Retinal pigment epithelial cell (primary cell): ENCODE results near the gene PHLDA1.

Experiments
- DNase-seq: peaks from one replicate; pipeline ENCODE4 v3.0.0-alpha.2; 2010; ENCODE audit warnings: low read depth
- H3K4me3 ChIP-seq: 2 replicates; pipeline ENCODE4 v1.5.1; 2011; ENCODE audit warnings: mild to moderate bottlenecking, low read length, control low read depth, moderate library complexity
- TF ChIP-seq, protein P1 (sequence below): conservative IDR thresholded peaks from 2 replicates; pipeline ENCODE4 v1.5.1; 2011; ENCODE audit warnings: low read depth, low read length, control low read depth, inconsistent platforms

PHLDA1 gene

DNA sequence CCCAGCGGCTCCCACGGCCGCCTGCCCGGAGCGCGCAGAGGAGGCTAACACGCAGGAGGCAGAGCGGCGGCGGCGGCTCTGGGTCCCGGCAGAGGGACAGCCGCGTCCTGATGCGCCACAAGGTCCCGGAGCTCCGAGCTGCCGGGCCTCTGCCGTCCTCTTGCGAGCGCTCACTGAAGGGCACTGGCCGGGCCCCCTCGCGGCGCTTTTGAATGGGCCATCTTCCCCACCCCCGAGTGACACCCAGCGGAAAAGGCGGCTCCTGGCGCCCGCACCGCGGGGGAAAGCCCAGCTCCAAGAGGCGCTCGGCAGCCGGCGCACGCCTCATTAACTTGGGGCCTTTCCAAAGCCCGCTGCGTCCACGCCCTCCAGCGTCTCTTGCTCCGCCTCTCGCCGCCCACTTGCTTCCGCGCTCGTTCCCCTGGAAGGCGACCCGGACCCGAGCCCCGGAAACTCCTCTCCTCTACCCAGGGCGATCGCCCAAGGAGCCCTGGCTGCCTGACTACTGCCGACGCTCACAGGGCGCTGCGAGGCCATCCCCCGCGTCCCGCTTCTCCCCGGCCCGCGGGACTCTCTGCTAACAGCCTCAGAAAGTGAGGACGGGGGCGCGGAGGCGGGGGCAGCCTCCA, at the start of gene PHLDA1:
TSS of gene PHLDA1 (minus strand) at position 363 of the 629 bp plus-strand sequence.
- TF ChIP-seq, protein P1, sequence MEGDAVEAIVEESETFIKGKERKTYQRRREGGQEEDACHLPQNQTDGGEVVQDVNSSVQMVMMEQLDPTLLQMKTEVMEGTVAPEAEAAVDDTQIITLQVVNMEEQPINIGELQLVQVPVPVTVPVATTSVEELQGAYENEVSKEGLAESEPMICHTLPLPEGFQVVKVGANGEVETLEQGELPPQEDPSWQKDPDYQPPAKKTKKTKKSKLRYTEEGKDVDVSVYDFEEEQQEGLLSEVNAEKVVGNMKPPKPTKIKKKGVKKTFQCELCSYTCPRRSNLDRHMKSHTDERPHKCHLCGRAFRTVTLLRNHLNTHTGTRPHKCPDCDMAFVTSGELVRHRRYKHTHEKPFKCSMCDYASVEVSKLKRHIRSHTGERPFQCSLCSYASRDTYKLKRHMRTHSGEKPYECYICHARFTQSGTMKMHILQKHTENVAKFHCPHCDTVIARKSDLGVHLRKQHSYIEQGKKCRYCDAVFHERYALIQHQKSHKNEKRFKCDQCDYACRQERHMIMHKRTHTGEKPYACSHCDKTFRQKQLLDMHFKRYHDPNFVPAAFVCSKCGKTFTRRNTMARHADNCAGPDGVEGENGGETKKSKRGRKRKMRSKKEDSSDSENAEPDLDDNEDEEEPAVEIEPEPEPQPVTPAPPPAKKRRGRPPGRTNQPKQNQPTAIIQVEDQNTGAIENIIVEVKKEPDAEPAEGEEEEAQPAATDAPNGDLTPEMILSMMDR, result peak; percentile 51
- DNase-seq, result peak; percentile 88
- peak within 1 kb of the TSS; percentile 99 for H3K4me3 ChIP-seq

DNA sequence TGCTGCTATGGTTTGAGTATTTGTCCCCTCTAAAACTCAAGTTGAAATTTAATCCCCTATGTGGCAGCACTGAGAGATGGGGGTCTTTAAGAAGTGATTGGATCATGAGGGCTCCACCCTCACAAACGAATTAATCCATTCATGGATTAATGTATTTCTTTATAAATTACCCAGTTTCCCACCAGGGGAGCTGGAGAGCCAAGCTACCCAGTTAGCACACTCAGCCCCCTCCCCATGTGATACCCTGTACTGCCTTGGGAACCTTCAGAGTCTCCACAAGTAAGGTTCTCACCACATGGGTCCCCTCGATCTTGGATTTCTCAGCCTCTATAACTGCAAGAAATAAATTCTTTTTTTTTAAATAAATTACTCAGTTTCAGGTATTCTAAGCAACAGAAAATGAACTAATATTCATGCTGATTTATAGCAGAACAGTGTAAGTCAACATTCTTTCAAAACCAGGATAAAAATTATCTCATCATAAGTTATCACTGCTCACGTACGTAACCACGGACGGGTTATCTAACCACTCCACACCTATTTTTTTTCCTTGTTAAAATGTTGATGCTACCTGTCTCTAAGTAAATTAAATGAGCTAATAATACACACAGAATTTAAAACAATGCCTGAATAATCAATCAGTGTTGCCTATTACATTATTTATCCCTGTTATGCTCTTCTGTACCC, 49.3 kb upstream of the PHLDA1 start:
- DNase-seq, result no peak
- H3K4me3 ChIP-seq, result no peak overlapping the region
- TF ChIP-seq, protein P1, result peak; percentile 44

DNA sequence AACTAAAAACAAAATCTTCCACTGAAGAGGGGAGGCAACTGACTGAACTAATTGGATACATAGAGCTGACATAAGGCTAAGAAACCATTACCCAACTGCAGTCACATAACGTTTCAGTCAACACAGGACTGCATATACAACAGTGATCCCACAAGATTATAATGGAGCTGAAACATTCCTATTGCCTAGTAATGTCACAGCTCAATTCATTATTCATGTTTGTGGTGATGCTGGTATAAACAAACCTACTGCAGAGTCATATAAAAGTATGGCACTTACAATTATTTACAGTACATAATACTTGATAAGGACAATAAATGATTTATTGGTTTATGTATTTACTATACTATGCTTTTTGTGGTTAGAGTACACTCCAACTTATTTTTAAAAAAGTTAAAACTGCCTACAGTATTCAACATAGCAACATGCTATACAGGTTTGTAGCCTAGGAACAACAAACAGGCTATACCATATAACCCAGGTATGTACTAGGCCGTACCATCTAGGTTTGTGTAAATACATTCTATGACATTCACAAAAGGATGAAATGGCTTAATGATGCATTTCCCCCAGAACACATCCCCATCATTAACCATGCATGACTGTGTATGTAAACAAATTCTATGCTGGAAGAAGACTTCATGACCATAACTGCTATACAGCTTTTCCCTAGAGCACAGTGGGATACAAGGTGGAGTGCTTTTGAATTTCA, 48.6 kb upstream of the PHLDA1 start:
- TF ChIP-seq, protein P1, result no peak
- DNase-seq, result no peak

DNA sequence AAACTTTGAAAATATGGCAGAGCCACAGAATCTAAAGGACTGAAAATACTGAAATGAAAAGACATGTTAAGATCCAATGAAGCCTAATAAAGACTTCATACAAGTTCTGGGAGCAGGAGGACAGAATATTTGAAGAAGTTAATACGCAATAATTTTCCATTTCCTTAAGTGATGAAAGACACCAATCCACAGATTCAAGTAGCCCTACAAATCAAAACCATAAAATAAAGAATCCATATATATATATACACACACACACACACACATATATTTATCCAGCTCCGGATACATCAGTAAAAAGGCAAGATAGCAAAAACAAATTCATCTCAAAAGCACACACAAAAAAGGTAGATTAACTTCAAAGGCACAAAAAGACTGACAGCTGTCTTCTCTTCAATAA, 47.2 kb upstream of the PHLDA1 start:
- no peak overlapping the region for H3K4me3 ChIP-seq
- TF ChIP-seq, protein P1, result no peak
- no peak for DNase-seq

More for the DNA sequence above, 48.6 kb upstream of the PHLDA1 start:
- no peak overlapping the region for H3K4me3 ChIP-seq

DNA sequence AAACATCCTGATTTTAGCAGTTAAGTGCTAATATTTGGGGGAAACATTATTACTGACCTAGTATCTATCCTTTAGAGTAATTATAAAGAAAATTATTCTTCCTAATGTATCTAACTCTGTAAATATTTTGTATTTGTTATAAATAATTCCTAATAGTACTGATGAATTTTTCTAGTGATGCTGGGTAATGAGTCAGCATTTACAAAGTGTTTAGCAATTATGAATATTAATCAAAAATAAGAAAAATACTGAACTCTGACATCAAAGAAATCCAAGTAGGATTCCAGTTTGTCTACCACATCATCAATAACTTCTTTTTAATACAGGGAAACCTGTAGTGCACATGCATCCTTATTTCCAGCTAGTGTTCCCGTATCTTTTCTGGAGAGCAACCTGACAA, 43.9 kb upstream of the PHLDA1 start:
- TF ChIP-seq, protein P1, result no peak
- no peak for DNase-seq
- H3K4me3 ChIP-seq, result no peak overlapping the region

DNA sequence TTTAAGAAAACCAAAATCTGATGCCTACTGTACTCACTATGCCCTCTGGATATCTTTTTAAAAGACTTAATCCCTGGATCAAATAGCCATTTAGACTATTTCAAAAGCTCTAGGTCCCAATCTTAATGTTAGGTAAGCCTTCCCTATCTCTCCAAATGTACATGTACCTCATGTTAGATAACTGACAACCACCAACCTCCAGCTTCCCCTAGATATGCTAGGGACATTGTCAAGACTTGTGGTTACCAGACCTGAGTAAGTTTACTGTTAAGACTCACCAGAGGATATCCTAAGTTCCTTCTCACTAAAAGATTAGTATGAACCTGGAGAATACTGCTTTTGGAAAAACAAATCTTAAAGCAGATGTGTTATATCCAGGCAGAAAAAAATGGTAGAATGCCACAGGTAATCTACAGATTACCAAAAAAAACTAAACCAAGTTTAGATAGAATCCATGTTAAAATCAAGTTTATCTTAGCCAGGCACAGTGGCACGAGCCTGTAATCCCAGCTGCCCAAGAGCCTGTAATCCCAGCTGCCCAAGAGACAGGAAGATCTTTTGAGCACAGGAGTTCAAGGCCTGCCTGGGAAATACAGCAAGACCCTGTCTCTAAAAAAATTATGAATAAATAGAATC, 43.2 kb upstream of the PHLDA1 start:
- DNase-seq, result no peak

More for the DNA sequence above, 43.2 kb upstream of the PHLDA1 start:
- no peak overlapping the region for H3K4me3 ChIP-seq
- TF ChIP-seq, protein P1, result no peak
